ENCODE data around the gene MAPRE2. TPM values are rescaled to one million over a fixed set of nuclear protein-coding genes. Genes with fewer than 3 reads are reported as not detected.

MAPRE2 gene
- total RNA-seq, 2 donors from 2014 or later: 16.1 to 17.2 TPM

DNA sequence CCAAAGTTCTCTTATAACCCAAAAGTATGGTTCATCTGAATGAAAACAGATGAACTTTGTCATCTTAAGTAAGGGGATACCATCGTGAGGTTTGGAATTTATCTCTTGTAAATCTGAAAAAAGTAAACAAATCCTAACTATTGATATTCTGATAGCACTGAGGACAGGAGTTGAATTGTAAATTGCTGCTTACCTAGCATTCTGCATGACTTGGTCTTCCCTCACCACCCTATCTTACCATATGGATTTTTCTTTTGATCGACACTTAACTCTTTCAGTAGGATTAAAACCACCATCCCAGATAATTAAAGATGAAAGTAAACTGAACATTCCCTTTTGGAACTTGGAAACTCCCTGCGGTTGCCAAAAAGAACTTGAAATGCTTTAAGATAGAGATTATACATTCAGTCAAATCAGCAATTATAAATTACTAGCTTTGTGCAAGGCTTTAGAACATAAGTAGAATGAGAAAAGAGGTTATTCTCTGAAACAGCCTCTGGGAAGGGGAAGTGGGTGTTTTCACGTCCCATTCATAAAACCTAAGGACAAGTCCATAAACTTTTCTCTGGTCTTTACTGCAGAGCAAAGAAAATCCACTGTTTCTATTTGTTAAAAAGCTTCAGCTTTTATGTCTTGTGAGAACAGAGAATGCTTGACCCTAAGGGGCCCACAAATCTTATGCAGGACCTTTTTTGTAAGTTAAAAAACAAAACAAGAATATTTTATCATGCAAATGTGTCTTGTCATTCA lies 149.9 kb downstream of the MAPRE2 start:
- TF ChIP-seq POLR2AphosphoS5 (IDR thresholded peaks at IDR 0.05): no peak
- TF ChIP-seq, protein P1, sequence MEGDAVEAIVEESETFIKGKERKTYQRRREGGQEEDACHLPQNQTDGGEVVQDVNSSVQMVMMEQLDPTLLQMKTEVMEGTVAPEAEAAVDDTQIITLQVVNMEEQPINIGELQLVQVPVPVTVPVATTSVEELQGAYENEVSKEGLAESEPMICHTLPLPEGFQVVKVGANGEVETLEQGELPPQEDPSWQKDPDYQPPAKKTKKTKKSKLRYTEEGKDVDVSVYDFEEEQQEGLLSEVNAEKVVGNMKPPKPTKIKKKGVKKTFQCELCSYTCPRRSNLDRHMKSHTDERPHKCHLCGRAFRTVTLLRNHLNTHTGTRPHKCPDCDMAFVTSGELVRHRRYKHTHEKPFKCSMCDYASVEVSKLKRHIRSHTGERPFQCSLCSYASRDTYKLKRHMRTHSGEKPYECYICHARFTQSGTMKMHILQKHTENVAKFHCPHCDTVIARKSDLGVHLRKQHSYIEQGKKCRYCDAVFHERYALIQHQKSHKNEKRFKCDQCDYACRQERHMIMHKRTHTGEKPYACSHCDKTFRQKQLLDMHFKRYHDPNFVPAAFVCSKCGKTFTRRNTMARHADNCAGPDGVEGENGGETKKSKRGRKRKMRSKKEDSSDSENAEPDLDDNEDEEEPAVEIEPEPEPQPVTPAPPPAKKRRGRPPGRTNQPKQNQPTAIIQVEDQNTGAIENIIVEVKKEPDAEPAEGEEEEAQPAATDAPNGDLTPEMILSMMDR (IDR thresholded peaks at IDR 0.05): no peak
- no peak for TF ChIP-seq POLR2A (IDR thresholded peaks at IDR 0.05)
- H3K36me3 ChIP-seq: no peaks in the 10 kb centered on the region
- WGBS: 43% methylated on average over 4 of the region's 4 CpGs
- intact Hi-C loops (cut with DNase I): no loop called here
- H3K9me3 ChIP-seq: no peaks in the 10 kb centered on the region
- no peak overlapping the region for H3K27ac ChIP-seq
- no peaks in the 10 kb centered on the region for H3K27me3 ChIP-seq (replicated peaks; ENCODE audit: insufficient read depth)
- no peaks in the 10 kb centered on the region for H3K4me1 ChIP-seq (replicated peaks)
- H3K4me3 ChIP-seq: no peak overlapping the region
- no peak for DNase-seq (ENCODE audit: low spot score)

DNA sequence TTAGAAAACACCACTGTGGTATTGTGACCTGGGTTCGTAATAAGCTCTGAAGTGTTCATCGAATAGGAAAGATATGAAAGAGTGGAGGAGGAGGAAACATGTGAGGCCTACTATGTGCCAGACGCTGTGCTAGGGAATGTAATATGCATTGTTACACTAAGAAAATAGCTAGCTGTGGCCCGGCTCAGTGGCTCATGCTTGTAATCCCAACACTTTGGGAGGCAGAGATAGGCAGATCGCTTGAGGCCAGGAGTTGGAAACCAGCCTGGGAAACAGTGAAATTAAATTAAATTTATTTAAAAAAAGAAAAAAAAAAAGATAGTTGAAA lies 150.4 kb downstream of the MAPRE2 start:
- TF ChIP-seq POLR2A (IDR thresholded peaks at IDR 0.05) (no peak), POLR2AphosphoS5 (IDR thresholded peaks at IDR 0.05) (no peak)
- TF ChIP-seq, protein P1 (IDR thresholded peaks at IDR 0.05): no peak
- H3K4me1 ChIP-seq (replicated peaks): no peaks in the 10 kb centered on the region
- H3K4me3 ChIP-seq: no peak overlapping the region
- H3K9me3 ChIP-seq: no peaks in the 10 kb centered on the region
- no peak overlapping the region for H3K27ac ChIP-seq
- H3K36me3 ChIP-seq: no peaks in the 10 kb centered on the region
- DNase-seq (ENCODE audit: low spot score): no peak
- intact Hi-C loops (cut with DNase I): no loop called here
- WGBS: 78% methylated on average over 5 of the region's 5 CpGs
- no peaks in the 10 kb centered on the region for H3K27me3 ChIP-seq (replicated peaks; ENCODE audit: insufficient read depth)

DNA sequence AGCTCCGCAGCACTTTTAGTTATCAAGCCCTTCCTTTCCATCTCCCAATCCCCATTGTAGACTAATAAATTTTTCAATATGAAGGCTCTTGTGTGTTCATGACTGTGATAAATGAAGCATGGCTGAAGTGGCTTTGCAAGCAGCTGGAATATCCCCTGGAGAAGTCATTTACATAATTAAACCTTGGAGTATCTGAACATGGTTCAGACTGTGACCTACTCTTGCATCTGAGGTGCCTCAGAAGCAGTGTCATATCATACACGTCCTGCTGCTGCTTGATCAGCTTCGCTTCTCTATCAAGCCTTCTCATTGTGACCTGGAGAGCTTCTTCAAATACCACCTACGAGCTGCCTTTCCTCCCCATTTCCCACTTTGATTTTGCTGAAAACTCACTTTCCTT lies 151.2 kb downstream of the MAPRE2 start:
- no peaks in the 10 kb centered on the region for H3K9me3 ChIP-seq
- H3K27ac ChIP-seq: no peak overlapping the region
- H3K36me3 ChIP-seq: no peaks in the 10 kb centered on the region
- 96% methylated on average over 4 of the region's 4 CpGs for WGBS
- no peak for TF ChIP-seq POLR2AphosphoS5 (IDR thresholded peaks at IDR 0.05)
- TF ChIP-seq, protein P1 (IDR thresholded peaks at IDR 0.05): no peak
- TF ChIP-seq POLR2A (IDR thresholded peaks at IDR 0.05): no peak
- no peaks in the 10 kb centered on the region for H3K4me1 ChIP-seq (replicated peaks)
- intact Hi-C loops (cut with DNase I): no loop called here
- no peak overlapping the region for H3K4me3 ChIP-seq
- no peak for DNase-seq (ENCODE audit: low spot score)
- H3K27me3 ChIP-seq (replicated peaks; ENCODE audit: insufficient read depth): no peaks in the 10 kb centered on the region

Small RNA genes lying within 50 kb of the gene (small RNA-seq; reads per million reads assigned to genes)
- gene AC015967.2: 0 reads per million in 2 donors

Other genes with a start within 250 kb of the MAPRE2 start
- gene ZNF397, start 199.6 kb downstream of the MAPRE2 start, total RNA-seq: 10 to 100 TPM; 32.9 TPM
- 10 to 100 TPM; 18.3 to 21.3 TPM for gene ZSCAN30, start 248.8 kb downstream of the MAPRE2 start, total RNA-seq